Osteoblast (primary cell): Measurements from ENCODE around the gene MICU1. TPM values are rescaled to one million over a fixed set of nuclear protein-coding genes. Genes with fewer than 3 reads are reported as not detected.
"Not testable (repeated sequence)": the region's sequence is repeated elsewhere in the genome, so short reads cannot be mapped to it uniquely, and the experiment has no call there.

Experiments
- DNase-seq: peaks from one replicate; pipeline ENCODE4 v3.0.0; 2011; ENCODE audit warnings: low spot score, mixed read lengths; ENCODE audit not compliant: insufficient read length; ENCODE audit errors: missing footprints
- H2AFZ ChIP-seq: 2 replicates; pipeline ENCODE4 v1.6.0; 2011; ENCODE audit warnings: mild to moderate bottlenecking, low read length
- H3K27ac ChIP-seq: 2 replicates; pipeline ENCODE4 v1.5.1; 2011; ENCODE audit warnings: mild to moderate bottlenecking, low read depth, low read length, moderate library complexity
- H3K27me3 ChIP-seq: 2 replicates; pipeline ENCODE4 v1.6.0; 2012; ENCODE audit warnings: mild to moderate bottlenecking, control low read depth, inconsistent platforms, low read length, moderate library complexity; ENCODE audit not compliant: insufficient read depth
- H3K36me3 ChIP-seq: 2 replicates; pipeline ENCODE4 v1.5.1; 2011; ENCODE audit warnings: mild to moderate bottlenecking, low read length, control low read depth, moderate library complexity; ENCODE audit not compliant: insufficient read depth
- H3K4me1 ChIP-seq: 2 replicates; pipeline ENCODE4 v1.5.1; 2011; ENCODE audit warnings: mild to moderate bottlenecking, low read length, control low read depth, moderate library complexity; ENCODE audit not compliant: insufficient read depth
- H3K4me2 ChIP-seq: 2 replicates; pipeline ENCODE4 v1.6.0; 2011; ENCODE audit warnings: mild to moderate bottlenecking, low read length; ENCODE audit not compliant: insufficient read depth
- H3K4me3 ChIP-seq: fragments of 200-600 bp; sonication (generic); 3 replicates; pipeline ENCODE4 v1.5.1; 2012; ENCODE audit warnings: mild to moderate bottlenecking, low read length, inconsistent platforms; ENCODE audit not compliant: insufficient read depth
- H3K79me2 ChIP-seq: 2 replicates; pipeline ENCODE4 v1.6.0; 2012; ENCODE audit warnings: mild to moderate bottlenecking, low read length, control low read depth, inconsistent platforms; ENCODE audit not compliant: insufficient read depth
- H3K9me3 ChIP-seq: 2 replicates; pipeline ENCODE4 v1.5.1; 2011; ENCODE audit warnings: low read depth, low read length, control low read depth
- H4K20me1 ChIP-seq: 2 replicates; pipeline ENCODE4 v1.6.0; 2012; ENCODE audit warnings: mild to moderate bottlenecking, low read length, control low read depth; ENCODE audit not compliant: insufficient read depth
- CTCF ChIP-seq: IDR thresholded peaks from 2 replicates; pipeline ENCODE4 v1.5.1; 2011; ENCODE audit warnings: mild to moderate bottlenecking, low read depth, low read length, moderate library complexity; ENCODE audit errors: extremely low read depth
- total RNA-seq: library from RNA; depleted of rRNA; stranded (reverse); fragments of >200 nt; gene quantifications from 2 replicates; pipeline ENCODE4 v1.2.3, GENCODE V29; 2012

Gene MICU1
- total RNA-seq, 1 donor = 79.6 TPM

GRCh38 chr10:72351479-72351878, 274.4 kb downstream of the MICU1 start:
- Histone ChIP-seq H3K4me3 (no peak overlapping the region), H3K9me3 (no peaks in the 10 kb centered on the region), H3K79me2 (peaks cover 70% of the 10 kb centered on the region), H2AFZ (no peak overlapping the region), H3K4me1 (peaks cover 10% of the 10 kb centered on the region), H3K27me3 (no peaks in the 10 kb centered on the region), H4K20me1 (peaks cover 18% of the 10 kb centered on the region), H3K4me2 (no peak overlapping the region), H3K36me3 (peaks cover 20% of the 10 kb centered on the region), H3K27ac (no peak overlapping the region)
- no peak for DNase-seq
- no peak for TF ChIP-seq CTCF

GRCh38 chr10:72349438-72349837, 276.4 kb downstream of the MICU1 start:
- Histone ChIP-seq H2AFZ (no peak overlapping the region), H4K20me1 (peaks cover 18% of the 10 kb centered on the region), H3K4me1 (peaks cover 10% of the 10 kb centered on the region), H3K4me2 (no peak overlapping the region), H3K27me3 (no peaks in the 10 kb centered on the region), H3K79me2 (peaks cover 74% of the 10 kb centered on the region), H3K4me3 (no peak overlapping the region), H3K36me3 (peaks cover 24% of the 10 kb centered on the region), H3K27ac (no peak overlapping the region), H3K9me3 (no peaks in the 10 kb centered on the region)
- no peak for DNase-seq
- no peak for TF ChIP-seq CTCF

DNA sequence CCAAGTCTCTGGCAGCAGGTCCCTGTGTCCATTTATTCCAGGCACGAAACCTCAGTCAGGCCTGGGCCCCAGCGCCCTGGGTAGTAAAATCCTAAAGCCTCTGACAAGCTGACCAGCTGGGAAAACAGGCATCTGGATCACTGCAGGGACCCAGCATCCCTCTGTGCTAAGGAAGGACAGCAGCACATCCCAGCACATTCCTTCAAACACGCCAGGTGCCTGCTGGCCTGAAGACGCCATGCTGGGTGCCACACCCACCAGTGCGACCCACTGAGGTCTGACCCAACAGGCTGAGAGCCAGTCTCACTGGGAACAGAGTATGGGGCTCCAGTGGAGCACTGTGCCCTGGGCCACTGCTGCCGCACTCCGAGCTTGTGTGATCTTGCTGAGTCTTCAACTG, 277.6 kb downstream of the MICU1 start:
- peaks cover 19% of the 10 kb centered on the region for H4K20me1 ChIP-seq
- peaks cover 66% of the 10 kb centered on the region for H3K79me2 ChIP-seq
- no peak overlapping the region for H3K27ac ChIP-seq
- DNase-seq = no peak
- H3K4me1 ChIP-seq = peaks cover 5% of the 10 kb centered on the region
- H3K27me3 ChIP-seq = no peaks in the 10 kb centered on the region
- no peak for TF ChIP-seq CTCF
- H3K9me3 ChIP-seq = no peaks in the 10 kb centered on the region
- no peak overlapping the region for H3K4me3 ChIP-seq
- H3K36me3 ChIP-seq = peaks cover 30% of the 10 kb centered on the region
- no peak overlapping the region for H2AFZ ChIP-seq
- no peak overlapping the region for H3K4me2 ChIP-seq

DNA sequence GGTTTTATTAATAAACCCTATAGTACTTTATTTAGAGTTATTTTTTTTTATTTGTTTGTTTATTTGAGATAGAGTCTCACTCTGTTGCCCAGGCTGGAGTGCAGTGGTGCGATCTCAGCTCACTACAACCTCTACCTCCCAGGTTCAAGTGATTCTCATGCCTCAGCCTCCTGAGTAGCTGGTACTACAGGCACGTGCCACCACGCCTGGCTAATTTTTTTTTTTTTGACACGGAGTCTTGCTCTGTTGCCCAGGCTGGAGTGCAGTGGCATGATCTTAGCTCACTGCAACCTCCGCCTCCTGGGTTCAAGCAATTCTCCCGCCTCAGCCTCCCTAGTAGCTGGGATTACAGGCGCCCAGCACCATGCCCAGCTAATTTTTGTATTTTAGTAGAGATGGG, 279.8 kb downstream of the MICU1 start:
- H3K36me3 ChIP-seq = peaks cover 30% of the 10 kb centered on the region

More for the DNA sequence above, 279.8 kb downstream of the MICU1 start:
- H3K4me3 ChIP-seq, H3K9me3 ChIP-seq, H3K27ac ChIP-seq, DNase-seq, H3K4me1 ChIP-seq, H2AFZ ChIP-seq, H3K27me3 ChIP-seq, H3K4me2 ChIP-seq: not testable (repeated sequence)
- Histone ChIP-seq H4K20me1 (peaks cover 11% of the 10 kb centered on the region), H3K79me2 (peaks cover 45% of the 10 kb centered on the region)
